ENCODE data around the gene PTPRT.

The PTPRT gene

DNA sequence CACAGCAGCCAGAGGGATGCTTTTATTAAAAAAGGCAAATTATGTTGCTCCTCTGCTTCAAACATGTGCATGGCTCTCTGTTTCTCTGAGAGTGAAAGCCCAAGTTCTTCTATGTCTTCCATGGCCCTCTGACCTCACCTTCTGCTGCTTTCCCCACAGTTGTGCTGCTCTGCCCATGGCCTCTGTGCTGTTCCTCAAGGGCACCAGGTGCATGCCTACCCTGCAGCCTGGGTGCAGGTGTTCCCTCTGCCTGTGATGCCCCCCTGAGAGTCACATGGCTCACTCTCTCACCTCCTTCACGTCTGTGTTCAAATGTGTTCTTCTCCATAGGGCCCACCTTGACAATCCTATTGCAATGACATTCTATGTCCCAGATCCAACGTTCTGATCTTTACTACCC is 1094.5 kb downstream of the PTPRT start (continued):
- TF ChIP-seq, protein P1, sequence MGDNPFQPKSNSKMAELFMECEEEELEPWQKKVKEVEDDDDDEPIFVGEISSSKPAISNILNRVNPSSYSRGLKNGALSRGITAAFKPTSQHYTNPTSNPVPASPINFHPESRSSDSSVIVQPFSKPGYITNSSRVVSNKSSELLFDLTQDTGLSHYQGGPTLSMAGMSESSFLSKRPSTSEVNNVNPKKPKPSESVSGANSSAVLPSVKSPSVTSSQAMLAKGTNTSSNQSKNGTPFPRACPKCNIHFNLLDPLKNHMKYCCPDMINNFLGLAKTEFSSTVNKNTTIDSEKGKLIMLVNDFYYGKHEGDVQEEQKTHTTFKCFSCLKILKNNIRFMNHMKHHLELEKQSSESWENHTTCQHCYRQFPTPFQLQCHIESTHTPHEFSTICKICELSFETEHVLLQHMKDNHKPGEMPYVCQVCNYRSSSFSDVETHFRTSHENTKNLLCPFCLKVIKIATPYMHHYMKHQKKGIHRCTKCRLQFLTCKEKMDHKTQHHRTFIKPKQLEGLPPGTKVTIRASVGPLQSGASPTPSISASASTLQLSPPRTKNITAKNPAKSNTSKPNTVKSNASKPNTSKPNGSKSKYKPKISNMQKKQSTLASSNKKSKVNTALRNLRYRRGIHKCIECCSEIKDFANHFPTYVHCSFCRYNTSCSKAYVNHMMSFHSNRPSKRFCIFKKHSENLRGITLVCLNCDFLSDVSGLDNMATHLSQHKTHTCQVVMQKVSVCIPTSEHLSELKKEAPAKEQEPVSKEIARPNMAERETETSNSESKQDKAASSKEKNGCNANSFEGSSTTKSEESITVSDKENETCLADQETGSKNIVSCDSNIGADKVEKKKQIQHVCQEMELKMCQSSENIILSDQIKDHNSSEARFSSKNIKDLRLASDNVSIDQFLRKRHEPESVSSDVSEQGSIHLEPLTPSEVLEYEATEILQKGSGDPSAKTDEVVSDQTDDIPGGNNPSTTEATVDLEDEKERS (tag by site-specific recombination; IDR thresholded peaks at IDR 0.05), result no peak
- TF ChIP-seq ZNF354C (tag by site-specific recombination; IDR thresholded peaks at IDR 0.05; ENCODE audit: borderline replicate concordance, low read depth) (no peak), ZNF837 (tag by site-specific recombination; IDR thresholded peaks at IDR 0.05) (no peak), ZNF664 (tag by site-specific recombination; IDR thresholded peaks at IDR 0.05) (no peak), REPIN1 (tag by site-specific recombination; IDR thresholded peaks at IDR 0.05; ENCODE audit: low read depth) (no peak)

- ChIA-PET CTCF (interaction anchor here (0.6 kb wide), 1 partner anchor 1432 kb away, joined by 3 read pairs; no protein-coding TSS in a partner anchor), POLR2A (no interaction called here)
Observed at GRCh38 chr20:42093542-42094440, 1095.9 kb downstream of the PTPRT start.

DNA sequence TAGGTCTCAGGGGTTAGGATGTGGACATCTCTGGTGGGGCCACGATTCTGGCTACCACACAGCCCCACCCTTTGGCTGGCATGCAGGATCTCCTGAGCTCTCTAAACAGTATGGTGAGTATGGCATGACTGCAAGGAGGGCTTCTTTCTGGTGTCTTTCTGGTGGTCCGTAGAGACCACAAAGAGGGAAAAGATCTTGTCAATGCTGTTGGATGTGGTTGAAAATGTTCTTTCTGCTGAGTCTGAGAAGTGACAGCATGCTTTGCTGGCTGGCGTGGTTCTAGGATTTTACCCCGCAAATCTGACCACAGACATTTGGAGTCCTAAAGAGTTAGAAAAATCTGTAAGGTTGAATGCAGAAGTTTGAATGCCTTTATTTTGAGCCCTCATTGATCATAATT is 1096.7 kb downstream of the PTPRT start:
- TF ChIP-seq, protein P2, sequence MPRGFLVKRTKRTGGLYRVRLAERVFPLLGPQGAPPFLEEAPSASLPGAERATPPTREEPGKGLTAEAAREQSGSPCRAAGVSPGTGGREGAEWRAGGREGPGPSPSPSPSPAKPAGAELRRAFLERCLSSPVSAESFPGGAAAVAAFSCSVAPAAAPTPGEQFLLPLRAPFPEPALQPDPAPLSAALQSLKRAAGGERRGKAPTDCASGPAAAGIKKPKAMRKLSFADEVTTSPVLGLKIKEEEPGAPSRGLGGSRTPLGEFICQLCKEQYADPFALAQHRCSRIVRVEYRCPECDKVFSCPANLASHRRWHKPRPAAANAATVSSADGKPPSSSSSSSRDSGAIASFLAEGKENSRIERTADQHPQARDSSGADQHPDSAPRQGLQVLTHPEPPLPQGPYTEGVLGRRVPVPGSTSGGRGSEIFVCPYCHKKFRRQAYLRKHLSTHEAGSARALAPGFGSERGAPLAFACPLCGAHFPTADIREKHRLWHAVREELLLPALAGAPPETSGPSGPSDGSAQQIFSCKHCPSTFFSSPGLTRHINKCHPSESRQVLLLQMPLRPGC (tag by site-specific recombination; IDR thresholded peaks at IDR 0.05), result no peak
- TF ChIP-seq ZFP3 (tag by site-specific recombination; IDR thresholded peaks at IDR 0.05; ENCODE audit: low read depth) (no peak), AEBP2 (tag by site-specific recombination; IDR thresholded peaks at IDR 0.05; ENCODE audit: borderline replicate concordance) (no peak), ZNF433 (tag by site-specific recombination; IDR thresholded peaks at IDR 0.05; ENCODE audit: low read depth) (no peak), ZNF701 (tag by site-specific recombination; IDR thresholded peaks at IDR 0.05) (no peak)
- Histone ChIP-seq H3K36me3 (ENCODE audit: control insufficient read depth in 2 of 2, insufficient read depth in 1 of 2, low read length in 2 of 2) (no peaks in the 10 kb centered on the region), H3K9me3 (ENCODE audit: control insufficient read depth, insufficient read depth, low read depth, low read length) (no peaks in the 10 kb centered on the region), H3K27ac (ENCODE audit: extremely low read depth, low read depth, low read length) (no peak overlapping the region), H3K4me3 (ENCODE audit: low read depth, low read length) (no peak overlapping the region), H3K4me1 (ENCODE audit: control insufficient read depth, insufficient read depth, low read length) (no peaks in the 10 kb centered on the region)
- ChIA-PET POLR2A (no interaction called here), CTCF (no interaction called here)

More at GRCh38 chr20:42093542-42094440, 1095.9 kb downstream of the PTPRT start:
- no peaks in the 10 kb centered on the region for H3K4me1 ChIP-seq (ENCODE audit: control insufficient read depth, insufficient read depth, low read length)
- no peak overlapping the region for H3K27ac ChIP-seq (ENCODE audit: extremely low read depth, low read depth, low read length)
- no peaks in the 10 kb centered on the region for H3K9me3 ChIP-seq (ENCODE audit: control insufficient read depth, insufficient read depth, low read depth, low read length)
- H3K36me3 ChIP-seq (ENCODE audit: control insufficient read depth in 2 of 2, insufficient read depth in 1 of 2, low read length in 2 of 2), result no peaks in the 10 kb centered on the region
- H3K4me3 ChIP-seq (ENCODE audit: low read depth, low read length), result no peak overlapping the region
- no peak for TF ChIP-seq ZNF561 (tag by site-specific recombination; IDR thresholded peaks at IDR 0.05; ENCODE audit: borderline replicate concordance)
- no peak for TF ChIP-seq ZNF16 (tag by site-specific recombination; IDR thresholded peaks at IDR 0.05; ENCODE audit: low read depth)
- TF ChIP-seq ZNF585B (tag by site-specific recombination; IDR thresholded peaks at IDR 0.05), result no peak
- TF ChIP-seq ZNF48 (tag by site-specific recombination; IDR thresholded peaks at IDR 0.05), result no peak
- no peak for TF ChIP-seq ZNF426 (tag by site-specific recombination; IDR thresholded peaks at IDR 0.05)
- no peak for TF ChIP-seq ZNF658 (tag by site-specific recombination; IDR thresholded peaks at IDR 0.05)
- no peak for TF ChIP-seq ZNF555 (tag by site-specific recombination; conservative IDR thresholded peaks at IDR 0.05)
- no peak for TF ChIP-seq ELK4 (IDR thresholded peaks at IDR 0.05; ENCODE audit: borderline replicate concordance, low read depth, low read length)
- no peak for TF ChIP-seq ZNF549 (tag by site-specific recombination; IDR thresholded peaks at IDR 0.05)
- TF ChIP-seq, protein P1 (tag by site-specific recombination; IDR thresholded peaks at IDR 0.05), result no peak
- no peak for TF ChIP-seq ZBTB48 (tag by site-specific recombination; IDR thresholded peaks at IDR 0.05)
